Hematopoietic multipotent progenitor cell (in vitro differentiated cells): ENCODE measurements around the gene SPTLC3. TPM values are rescaled to one million over a fixed set of nuclear protein-coding genes. Genes with fewer than 3 reads are reported as not detected.

ENCODE experiments used
- total RNA-seq: library from RNA; depleted of rRNA; stranded (reverse); fragments of >200 nt; gene quantifications from one replicate; pipeline ENCODE4 v1.2.3, GENCODE V29; 2012

The SPTLC3 gene
- total RNA-seq, 1 donor = 5.7 TPM

Other genes starting within 250 kb of the SPTLC3 start
- gene ISM1, start 212.3 kb downstream of the SPTLC3 start, total RNA-seq = 0.27 TPM